AG08396 (cell line): ENCODE results near the gene CCDC71L.
A peak's percentile ranks its signal among the peaks of the same experiment; 100 is the strongest.

Source experiments
- DNase-seq: peaks from one replicate; pipeline ENCODE4 v3.0.0; 2012; ENCODE audit warnings: low spot score, mixed read lengths

The CCDC71L gene

DNA sequence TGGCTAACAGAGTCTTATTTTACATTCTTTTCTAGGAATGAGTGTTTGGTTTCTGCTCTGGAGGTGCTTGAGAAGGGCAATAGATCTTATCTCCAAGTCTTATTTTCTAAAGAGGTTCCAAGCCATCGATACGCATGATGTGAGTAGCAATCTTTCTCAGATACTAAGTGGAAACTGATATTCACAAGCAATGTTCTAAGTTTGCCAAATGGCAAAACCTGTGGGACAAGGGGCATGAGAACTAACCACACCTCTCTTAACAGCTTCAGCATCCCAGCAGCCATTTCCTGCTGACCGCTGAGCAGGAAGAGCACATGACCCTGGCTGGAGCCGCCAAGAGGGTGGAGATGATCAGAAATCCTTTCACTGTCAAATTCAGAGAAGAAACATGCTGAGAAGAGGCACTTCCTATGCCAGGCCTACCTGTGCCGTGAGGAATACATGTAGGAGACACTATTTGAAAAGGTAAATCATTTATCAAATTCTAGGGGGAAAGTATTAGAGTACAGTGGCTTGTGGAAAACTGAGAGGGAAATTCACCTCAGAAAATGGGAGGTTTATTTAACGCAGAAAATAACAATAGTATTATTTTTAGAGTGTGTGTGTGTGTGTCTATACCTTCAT, 35.2 kb downstream of the CCDC71L start:
- no peak for DNase-seq

- peak; percentile 74 for DNase-seq
These were observed 37.1 kb downstream of the CCDC71L start for GRCh38 chr7:106623853-106624252.

- DNase-seq, result no peak
These were observed 37.7 kb downstream of the CCDC71L start for GRCh38 chr7:106623315-106623660.

DNA sequence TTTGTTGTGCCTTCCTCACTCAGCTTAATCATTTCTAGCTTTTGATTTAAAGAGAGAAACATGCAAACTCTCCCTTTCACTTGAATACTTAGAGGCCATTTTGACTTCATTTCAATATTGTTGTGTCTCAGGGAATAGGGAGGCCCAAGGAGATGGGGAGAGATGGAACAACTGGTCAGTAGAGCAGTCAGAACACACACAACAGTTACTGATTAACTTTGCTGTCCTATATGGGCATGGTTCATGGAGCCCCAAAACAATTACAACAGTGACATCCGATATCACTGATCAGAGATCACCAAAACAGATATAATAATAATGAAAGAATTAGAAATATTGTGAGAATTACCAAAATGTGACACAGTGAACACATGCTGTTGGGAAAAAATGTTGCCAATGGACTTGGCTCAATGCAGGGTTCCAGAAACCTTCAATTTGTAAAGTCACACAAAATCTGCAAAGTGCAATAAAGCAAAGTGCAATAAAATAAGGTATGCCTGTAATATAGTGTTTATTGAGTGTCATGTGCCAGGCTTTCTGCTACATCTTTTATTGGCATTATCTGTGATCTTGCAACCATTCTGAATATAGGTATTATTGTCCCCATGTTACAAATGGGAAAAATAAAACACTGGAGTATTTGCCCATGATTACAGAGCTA, 38.2 kb downstream of the CCDC71L start:
- DNase-seq, result no peak

GRCh38 chr7:106621393-106622132, 39.4 kb downstream of the CCDC71L start:
- DNase-seq, result no peak

DNA sequence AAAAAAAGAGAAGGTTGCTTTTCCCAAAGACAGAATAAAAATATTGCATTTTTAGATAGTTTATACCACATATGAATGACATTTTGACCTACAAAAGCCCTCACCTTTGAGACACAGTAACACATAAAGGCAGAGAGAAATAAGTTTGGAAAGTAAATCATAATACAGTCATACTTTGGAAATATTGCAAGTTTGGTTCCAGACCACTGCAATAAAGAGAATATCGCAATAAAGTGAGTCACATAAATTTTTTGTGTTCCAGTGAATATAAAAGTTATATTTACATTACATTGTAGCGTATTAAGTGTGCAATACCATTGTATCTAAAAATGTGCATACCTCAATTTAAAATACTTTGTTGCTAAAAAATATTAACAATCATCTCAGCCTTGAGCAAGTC, 40.3 kb downstream of the CCDC71L start:
- no peak for DNase-seq

DNA sequence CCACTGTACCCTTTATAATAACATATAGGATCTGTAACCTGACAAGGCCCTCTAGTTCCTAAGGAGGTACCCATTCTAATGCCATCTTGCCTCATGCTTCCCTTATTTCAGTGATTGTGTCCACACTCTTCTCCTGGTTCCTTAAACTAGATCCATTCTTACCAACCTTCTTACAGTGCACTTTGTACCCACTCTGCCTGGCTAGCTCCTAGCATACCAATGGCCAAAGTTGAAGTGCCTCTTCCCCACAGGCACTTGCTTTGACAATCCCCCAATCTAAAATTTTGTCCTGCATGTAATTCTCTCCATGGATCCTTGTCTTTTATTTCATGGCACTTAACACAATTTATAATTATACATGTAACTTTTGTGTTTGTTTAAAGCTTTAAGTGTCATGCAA, 40.9 kb downstream of the CCDC71L start:
- DNase-seq, result no peak

- DNase-seq, result no peak
These were observed 41.7 kb downstream of the CCDC71L start for GRCh38 chr7:106619213-106619612.

DNA sequence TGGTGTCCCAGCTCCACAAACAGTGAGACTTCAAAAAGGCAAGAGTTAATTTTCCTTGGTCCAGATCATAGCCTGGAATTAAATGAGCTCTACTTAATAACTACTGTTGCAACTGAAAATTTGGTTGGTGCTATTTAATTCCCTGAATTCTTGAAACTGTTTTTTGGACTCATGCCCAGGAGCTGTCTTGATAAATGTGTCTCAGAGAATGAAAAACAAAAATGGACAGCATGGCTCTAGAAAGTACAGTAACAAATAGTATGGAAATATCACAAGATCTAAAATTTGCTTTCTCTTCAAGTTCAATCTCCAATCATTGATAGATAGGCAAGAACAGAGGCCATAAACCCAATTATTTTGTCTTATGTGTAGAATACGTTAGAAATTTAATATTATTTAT, 42.5 kb downstream of the CCDC71L start:
- DNase-seq, result no peak

DNA sequence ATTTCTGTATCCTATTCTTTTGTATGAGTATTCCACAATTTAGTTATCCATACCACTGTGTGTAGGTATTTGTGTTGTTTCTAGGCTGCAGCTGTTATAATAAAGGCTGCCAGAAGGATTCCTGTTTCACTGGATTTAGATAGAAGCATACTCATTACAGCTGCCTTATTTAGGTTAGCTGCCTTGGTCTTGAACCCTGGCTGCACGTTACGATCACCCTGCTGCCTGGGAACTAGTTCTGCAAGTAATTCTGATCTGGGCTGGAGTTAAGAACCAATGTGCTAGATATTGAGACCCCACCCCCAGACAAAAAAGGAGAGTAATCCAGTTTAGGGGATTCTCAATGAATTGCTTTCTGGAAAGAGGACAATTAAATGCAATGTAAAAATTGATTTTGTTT, 43.1 kb downstream of the CCDC71L start:
- no peak for DNase-seq

DNA sequence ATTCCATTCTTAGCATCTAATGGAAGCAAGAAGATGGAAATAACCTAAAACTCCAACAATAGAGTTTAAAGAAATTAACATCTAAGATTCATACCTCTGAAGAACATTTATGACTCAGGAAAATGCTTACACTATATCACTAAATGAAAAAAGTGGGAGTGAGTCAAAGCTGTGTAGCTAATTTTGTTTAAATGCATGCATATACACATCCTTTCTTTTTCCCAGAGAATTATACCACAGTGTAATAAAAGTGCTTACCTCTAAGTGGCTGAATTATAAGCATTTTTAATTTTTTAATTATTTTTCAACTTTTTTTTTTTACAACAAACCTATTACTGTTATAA, 44.3 kb downstream of the CCDC71L start:
- no peak for DNase-seq

- DNase-seq, result no peak
These were observed 44.9 kb downstream of the CCDC71L start for GRCh38 chr7:106615808-106616707.

DNA sequence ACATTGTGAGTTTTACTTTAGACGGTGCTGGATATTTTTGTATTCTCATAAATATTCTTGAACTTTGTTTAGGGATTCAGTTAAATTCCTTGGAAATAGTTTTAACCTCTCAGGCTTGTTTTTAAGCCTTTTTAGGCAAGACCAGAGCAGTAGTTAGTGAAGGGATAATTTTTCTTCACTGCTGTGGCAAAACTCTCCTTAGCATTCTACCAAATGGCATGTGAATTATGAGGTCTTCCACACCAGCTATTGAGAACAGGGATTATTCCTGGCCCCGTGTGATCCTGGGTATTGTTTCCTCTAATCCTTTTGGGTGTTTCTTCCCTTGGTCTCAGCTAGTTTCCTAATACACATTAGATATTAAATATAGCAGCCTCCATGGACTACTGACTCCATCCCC, 46.2 kb downstream of the CCDC71L start:
- no peak for DNase-seq

DNA sequence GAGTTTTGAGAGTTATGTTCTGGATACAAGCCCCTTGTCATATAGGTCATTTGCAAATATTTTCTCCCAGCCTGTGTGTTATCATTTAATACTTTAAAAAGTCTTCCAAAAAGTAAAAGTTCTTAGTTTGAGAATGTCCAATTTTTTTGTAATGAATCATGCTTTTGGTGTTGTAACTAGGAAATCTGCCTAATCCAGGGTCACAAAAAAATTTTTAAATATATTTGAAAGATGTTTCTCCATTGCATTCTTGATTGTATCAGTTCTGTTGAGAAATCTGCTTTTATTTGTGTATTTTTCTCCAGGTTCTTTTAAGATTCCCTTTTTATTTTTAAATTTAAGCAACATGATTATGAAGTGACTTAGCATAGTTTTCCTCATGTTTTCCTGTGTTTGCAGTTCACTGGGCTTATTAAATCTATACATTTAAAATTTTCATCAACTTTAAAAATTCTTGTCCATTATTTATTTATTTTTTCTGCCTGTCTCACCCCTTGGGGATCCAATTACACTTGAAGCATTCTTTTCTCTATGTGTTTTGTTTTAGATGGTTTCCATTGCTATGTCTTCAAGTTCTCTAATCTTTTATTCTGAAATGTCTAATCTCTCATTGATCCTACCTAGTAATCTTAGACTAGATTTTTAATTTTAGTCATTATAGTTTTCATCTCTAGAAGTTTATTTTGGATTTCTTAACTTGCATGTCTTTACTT, 47.0 kb downstream of the CCDC71L start:
- DNase-seq, result no peak

GRCh38 chr7:106613279-106613678, 47.7 kb downstream of the CCDC71L start:
- DNase-seq, result no peak

GRCh38 chr7:106612432-106612831, 48.5 kb downstream of the CCDC71L start:
- no peak for DNase-seq

- no peak for DNase-seq
These were observed 49.0 kb downstream of the CCDC71L start for GRCh38 chr7:106611911-106612310.

- DNase-seq, result no peak
These were observed 49.7 kb downstream of the CCDC71L start for GRCh38 chr7:106610996-106611886.

DNA sequence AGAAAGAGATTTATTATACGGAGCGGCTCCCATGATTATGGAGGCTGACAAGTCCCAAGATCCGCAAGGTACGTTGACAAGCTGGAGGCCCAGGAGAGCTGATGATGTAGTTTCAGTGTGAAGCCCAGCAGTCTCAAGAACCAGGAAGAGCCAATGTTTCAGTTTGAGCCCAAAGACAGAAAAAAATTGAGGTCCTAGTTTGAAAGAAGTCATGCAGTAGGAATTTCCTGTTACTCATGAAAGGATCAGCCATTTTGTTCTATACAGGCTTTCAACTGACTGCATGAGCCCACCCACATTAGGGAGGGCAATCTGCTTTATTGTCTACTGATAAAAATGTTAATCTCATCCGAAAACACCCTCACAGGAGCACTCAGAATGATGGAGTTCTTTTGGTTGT, 51.5 kb downstream of the CCDC71L start:
- DNase-seq, result no peak

DNA sequence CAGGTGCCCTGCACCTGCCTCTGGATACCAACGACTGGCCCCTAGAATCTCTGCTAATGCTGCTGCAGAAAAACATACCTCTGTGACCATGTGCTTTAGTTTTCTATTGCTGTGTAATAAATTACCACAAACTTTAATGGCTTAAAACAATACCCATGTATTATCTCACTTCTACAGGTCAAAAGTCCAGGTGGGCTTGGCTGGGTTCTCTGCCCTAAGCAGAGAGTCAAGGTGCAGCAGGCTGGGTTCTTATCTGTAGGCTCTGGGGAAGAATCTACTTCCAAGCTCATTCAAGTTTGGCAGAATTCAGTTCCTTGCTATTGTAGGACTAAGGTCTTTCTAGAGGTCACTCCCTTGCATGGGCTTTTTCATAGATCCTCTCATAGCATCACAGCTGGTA, 52.3 kb downstream of the CCDC71L start:
- DNase-seq, result no peak
